Measurements from ENCODE around the gene RNF26.

The RNF26 gene

GRCh38 chr11:119355091-119355843 lies 20.9 kb downstream of the RNF26 start:
- no peak for DNase-seq

DNA sequence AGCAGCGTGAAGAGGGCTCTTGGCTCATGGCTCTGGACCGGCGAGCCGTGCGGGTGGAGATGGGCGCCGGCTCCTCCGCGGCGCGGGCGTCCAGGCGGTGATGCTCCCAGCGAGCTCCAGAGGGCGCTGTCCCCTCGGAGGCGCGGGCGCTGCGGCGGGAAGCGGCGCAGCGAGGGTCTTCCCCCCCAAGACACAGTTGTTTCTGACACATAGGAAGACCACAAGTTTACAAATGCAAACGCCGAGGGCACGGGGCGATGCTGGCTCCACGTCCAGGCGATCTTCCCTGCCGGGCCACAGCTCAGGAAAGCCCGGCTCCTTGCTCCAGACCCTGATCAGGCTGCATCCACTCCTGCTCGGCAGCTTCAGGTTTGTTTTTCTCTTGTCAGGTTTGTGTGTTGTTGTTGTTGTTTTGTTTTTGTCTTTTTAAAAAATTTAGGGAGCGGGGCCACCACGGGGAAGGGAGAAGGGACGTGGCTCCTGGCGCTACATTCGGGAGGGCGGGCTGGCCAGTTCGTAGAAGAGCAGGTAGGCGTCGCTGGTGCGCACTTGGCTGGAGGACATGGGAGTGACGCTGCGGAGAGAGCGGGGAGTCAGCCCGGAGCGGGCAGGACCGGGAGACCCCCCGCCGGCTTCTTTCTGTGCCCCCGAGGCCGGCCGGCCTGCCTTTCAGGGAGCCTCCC lies 22.2 kb downstream of the RNF26 start:
- no peak for DNase-seq

DNA sequence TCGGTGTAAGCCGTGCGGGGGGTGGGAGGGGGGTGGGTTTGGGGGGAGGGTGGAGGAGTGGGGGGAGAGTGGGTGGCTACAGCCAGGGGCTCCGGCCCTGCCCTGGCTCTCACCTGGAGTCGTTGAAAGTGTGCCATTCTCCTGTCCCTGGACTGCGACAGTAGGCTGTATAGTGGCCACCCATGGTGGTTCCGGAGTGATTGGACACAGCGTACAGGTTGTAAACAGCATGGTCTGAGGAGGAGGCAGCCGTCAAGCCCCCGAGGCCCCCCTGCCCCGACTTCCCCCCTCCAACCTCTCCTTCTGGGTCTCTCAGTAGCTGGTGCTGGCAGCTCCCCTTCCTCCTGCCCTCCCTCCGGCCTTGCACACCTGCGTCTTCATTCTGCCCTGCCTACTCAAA lies 22.7 kb downstream of the RNF26 start:
- no peak for DNase-seq

DNA sequence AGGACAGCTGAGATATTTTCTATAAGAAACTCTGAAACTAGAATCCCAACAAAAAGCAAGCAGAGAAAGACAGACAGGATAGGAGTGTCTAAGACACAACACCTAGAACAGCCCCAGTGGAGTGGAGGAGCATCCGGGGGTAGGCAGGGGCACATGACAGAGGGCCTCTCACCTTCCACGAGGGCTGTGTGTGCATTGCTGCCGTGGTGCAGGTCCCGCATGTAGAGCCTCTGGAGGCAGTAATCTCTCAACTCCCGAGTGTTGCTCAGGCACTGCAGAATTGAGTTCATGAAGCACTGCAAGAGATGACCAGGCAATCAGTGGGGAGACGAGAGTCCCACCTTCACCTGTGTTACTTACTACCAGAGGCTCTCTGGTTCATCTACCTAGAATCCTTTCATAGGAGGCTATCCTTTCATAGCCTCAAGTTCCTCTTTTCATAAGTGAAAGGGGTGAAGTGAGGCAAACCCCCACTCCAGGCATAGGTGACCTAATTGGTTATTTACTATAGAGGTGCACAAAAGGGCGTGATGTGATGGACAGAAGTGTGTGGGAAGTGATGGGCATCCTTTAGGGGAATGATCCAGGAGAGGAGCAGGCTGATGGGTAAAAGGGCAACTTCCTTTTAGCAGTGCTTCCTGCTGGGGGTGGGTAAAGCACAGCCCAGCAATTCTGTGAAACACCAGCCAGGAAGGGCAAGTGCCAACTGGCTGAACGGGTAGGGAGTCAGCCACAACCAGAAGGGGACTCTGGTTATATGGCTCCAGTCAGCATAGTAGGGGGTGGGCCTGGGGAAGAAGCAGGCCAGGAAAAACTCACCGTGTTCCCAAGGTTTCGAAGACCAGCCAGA lies 25.3 kb downstream of the RNF26 start:
- DNase-seq: no peak

- DNase-seq: peak; percentile 96
These were observed 26.9 kb downstream of the RNF26 start for GRCh38 chr11:119361056-119361787.

- DNase-seq: peak; percentile 56
These were observed 27.8 kb downstream of the RNF26 start for GRCh38 chr11:119361941-119362725.

DNA sequence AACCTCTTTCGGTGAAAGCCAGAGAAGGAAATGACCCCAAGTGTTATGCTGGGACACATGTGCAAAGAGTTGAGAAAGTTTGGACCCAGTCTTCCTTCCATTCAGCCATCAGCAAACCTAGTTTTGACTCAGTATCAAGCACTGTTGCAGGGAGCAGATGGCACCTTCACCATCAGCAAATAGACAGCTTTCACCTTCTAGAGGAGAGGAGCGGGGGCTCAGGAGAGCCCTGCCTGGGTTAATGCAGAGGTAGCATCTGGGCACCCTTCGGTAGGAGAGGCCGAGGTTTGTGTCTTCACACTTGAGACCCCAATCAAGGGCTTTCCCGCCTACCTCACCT lies 28.4 kb downstream of the RNF26 start:
- DNase-seq: no peak

DNA sequence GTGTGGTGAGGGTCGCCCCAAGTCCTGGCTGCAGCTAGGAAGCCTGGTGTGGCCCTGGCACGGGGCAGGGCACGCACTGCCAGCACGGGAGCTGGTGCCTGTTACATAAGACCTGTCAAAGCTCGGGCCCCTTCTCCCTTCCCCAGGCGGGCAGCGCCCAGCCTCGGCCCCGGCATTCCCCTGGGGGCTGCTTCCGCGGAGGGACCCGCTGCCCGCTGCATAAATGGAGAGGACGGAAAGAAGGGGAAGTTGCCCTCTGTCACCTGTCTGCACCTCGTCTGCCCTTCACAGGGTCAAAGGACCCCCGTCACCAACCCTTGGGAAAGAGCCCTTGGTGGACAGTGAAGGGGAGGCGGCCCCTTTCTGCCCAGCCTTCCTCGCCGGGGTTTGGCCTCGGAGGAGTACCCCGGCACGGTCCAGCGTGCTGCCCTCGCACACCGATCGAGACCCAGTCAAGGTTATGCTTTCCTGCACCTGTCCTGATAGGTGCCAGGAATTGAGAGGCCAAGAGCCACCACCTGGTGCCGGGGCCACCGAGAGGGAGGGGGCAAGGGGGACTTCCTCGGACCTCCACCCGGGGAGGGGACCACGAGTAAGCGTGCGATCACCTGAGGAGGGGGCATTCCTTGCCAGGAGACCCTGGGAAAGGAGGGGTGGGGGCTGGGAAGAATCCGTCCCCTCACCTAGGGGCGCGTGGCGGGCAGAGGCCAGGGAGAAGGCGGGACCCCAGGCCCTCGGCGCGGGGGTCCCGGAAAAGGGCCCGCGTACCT lies 28.9 kb downstream of the RNF26 start:
- peak; percentile 30 for DNase-seq

GRCh38 chr11:119363851-119364590 lies 29.7 kb downstream of the RNF26 start:
- peak; percentile 19 for DNase-seq

DNA sequence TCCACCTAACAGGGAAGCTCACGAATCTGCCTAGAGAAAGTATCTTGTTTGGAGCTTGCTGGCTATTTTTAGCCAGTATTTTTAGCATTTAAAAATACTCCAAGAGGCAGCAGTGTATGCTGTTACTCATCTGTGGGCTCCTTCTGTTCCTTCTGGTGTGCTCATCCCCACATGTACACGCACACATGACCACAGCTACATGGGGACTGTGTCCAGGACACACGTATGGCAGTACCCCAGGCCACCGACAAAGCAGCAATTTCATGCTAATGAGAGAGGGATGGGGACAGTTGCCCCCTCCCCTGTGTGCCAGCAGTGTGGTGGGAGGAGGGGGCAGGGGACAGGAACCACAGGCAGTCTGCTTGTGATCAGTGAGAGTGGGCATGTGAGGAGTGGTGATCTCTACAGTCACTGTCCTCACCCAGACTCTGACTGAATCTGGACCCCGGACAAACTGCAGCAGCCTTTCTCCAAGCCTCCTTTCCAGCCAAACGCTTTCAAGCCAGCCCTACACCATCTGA lies 30.8 kb downstream of the RNF26 start:
- no peak for DNase-seq

DNA sequence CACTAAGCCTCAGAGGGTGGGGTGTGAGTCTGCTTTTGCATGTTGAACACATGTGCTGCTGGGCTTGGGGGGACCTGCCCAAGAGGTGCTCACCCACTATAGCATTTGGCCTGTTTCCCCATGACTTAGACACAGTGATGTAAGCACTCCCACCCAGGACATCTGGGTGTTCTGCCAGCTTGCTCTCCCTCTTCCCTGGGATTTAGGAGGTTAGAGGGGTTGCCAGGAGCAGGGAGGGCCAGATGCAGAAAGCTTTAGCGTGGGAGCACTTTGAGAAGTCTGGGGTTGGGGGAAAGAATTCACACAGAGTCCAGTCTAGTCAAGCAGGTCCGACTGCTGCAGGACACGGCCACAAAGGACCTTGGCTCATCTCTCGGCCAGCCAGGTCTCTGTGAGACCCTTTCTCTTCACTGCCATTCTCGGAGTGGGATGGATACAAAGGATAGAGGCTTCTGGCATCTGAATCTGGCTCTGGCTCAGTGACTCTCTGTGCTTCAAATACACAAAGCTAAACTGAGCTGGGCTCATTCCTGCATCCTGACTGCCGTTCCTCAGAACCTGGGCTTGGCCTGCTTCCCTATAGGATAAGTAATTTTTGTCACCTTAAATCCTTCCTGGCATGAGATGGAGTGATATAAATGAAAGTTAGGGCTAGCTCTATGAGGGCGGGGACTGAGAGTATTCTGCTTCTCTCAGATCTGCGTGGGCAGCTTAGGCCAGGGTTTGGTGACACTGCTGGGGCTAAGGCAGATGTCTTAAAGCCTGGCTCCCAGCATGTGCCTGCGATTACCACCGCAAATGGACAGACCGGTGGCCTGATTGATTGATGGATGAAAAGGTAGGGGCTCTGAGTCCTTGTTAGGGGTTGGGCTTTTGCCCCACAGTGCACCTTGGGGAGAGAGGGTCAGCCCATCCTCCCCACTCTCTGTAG lies 32.6 kb downstream of the RNF26 start:
- DNase-seq: no peak

GRCh38 chr11:119367661-119368120 lies 33.4 kb downstream of the RNF26 start:
- DNase-seq: no peak

DNA sequence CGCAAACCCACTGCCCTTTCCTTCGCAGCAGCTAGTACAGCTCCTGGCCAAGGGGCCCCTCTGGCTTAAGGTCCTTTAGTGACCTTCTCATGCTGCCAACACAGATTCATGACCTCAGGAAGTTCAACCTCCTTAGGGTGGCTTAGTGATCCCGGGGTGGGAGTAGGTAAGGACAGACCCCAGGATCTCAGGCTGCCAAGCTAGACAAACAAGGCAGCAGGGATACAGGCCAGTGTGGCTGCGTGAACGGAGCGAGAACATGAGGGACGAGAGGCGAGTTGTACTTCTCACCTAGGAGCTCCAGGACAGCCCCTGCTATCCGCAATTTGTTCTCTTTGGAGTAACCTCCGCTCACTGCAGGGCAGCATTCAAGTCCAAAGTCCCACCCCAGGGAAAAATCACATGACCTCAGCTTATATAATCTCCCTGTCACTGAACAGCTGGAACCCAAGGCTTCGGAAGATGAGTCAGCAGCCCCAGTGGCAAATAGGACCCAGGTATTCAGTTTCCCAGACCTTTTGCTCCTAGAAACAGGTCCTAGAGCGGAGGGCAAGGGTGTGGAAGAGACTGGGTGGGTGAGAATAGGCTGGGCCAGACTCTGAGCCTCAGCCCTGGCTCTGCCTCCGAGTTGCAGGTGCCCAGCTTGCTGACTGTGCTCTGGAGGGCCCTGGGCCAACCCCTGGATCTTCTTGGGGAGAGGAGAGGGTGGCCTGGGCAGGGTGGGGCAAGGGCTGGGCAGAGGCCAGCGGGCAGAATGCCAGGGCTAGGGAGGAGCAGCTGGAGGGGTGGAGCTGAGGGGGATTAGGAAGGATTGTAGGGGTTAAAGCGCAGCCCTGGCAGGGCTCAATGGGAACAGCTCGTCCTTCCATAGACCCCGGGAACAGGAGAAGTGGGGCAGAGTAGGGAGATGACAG lies 34.1 kb downstream of the RNF26 start:
- DNase-seq: peak; percentile 81

DNA sequence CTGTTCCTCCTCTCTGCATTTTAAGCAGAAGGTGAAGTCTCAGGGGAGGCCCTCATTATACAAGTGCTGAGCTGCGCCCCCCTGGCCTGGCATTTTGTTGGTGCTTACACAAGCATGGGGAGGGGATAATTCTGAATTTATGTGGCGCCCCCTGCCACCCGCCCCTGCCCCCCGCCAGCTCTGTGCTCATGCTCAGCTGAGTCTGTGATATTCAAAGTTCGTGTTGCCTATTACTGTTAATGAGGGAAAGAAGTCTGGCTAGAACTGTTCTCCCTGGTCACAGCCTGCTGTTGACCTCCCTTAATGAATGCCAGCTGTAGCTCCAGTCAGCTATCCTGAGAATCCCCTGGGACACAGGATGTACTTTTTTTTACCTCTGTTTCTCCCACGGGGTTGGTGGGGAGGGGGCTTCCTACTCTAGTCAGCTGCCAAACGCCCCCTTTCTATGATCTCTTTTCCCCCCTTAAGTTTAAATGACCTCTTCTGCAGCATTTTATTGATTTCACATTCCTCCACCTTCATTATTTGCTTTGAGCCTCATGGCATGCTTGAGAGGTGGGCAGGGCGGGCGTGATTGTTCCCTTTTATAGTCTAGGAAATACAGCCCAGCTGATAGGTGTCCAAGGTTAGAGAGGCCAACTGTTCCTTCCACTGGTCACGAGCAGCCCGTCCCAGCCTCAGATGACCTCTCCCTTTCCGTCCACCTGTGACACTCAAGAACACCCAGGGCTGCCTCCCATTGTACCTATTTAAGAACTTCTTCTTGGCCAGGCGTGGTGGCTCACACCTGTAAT lies 35.0 kb downstream of the RNF26 start:
- DNase-seq: no peak

DNA sequence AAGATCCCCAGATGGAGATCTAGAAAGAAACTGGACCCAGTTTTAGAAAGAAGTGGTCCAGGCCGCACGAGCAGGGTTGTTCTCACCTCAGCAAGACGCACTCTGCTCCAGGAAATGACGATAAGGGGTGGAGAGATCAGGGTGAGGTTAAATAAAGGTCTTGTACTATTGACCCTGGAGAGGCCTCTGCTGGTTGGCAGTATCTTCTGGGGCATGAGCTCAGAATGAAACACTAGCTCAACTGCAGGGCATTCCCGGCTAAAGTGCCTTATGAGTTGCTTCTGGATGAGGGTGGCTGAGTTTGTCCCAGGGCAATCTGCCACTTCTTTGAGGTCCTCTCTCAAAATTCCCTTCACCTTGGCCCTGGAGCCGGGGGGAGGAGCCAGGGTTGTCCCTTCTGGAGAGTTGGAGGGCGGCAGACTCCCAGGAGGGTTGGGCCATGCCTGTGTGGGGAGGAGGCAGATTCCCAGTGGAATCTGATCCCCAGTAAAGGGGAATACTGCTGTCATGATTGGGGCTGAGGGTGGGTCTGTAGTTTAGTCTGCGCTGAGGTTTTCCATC lies 36.2 kb downstream of the RNF26 start:
- no peak for DNase-seq

DNA sequence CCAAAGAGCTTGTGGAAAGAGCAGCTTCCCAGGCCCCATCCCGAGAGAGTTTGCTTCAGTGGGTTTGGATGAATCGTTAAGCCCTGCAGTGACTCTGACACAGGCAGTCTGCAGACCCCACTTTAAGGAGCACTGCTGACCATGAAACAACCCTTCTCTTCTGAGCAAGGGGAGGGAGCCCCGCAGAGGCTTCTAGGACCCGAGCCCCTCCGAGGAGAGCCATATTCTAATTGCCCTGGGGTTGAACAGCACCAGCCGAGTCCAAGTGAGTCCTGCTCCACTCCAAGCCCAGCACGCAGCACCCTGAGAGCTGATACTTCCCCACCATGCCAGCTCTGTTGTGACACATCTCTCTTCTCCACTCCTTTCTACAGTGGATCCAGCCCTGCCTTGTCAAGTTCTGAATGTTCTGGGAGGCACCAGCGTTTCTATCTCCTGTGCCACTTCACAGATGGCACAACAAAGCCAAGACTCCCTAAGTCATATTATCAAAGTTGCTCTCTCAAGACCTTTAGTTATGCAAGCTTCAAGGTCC lies 36.8 kb downstream of the RNF26 start:
- DNase-seq: no peak

GRCh38 chr11:119371778-119372182 lies 37.5 kb downstream of the RNF26 start:
- DNase-seq: no peak
